Uterus (tissue), 4 donors: ENCODE data around the gene AUTS2. TPM values are rescaled to one million over a fixed set of nuclear protein-coding genes. Genes with fewer than 3 reads are reported as not detected.

Experiments
- DNase-seq, 2 donors: peaks; one replicate each; pipeline ENCODE4 v3.0.0-alpha.2; 2019 to 2020
- H3K27ac ChIP-seq, 2 donors: fragments of 200-600 bp; sonication (generic); 1 replicate in 1 of 2; 2 replicates in 1 of 2; pipeline ENCODE4 v1.5.1; 2016 to 2018
- H3K27me3 ChIP-seq, 2 donors: fragments of 200-600 bp; sonication (generic); one replicate each; pipeline ENCODE4 v1.5.1; 2018 to 2019; ENCODE audit warnings: control low read depth in 1 of 2
- H3K36me3 ChIP-seq, 2 donors: fragments of 200-600 bp; sonication (generic); one replicate each; pipeline ENCODE4 v1.5.1; 2019; ENCODE audit warnings: control low read depth in 1 of 2
- H3K4me1 ChIP-seq, 2 donors: fragments of 200-600 bp; sonication (generic); one replicate each; pipeline ENCODE4 v1.5.1; 2018 to 2019; ENCODE audit warnings: control low read depth in 1 of 2
- H3K4me3 ChIP-seq, 2 donors: fragments of 200-600 bp; sonication (generic); 1 replicate in 1 of 2; 2 replicates in 1 of 2; pipeline ENCODE4 v1.5.1; 2018 to 2019; ENCODE audit warnings: mild to moderate bottlenecking in 1 of 2
- H3K9me3 ChIP-seq, 2 donors: fragments of 200-600 bp; sonication (generic); one replicate each; pipeline ENCODE4 v1.5.1; 2019; ENCODE audit warnings: control low read depth in 1 of 2
- POLR2A ChIP-seq, 2 donors: fragments of 450-650 bp; IDR thresholded peaks; one replicate each; pipeline ENCODE4 v1.6.1; 2016; ENCODE audit warnings: antibody characterized with exemption in 2 of 2, mild to moderate bottlenecking in 1 of 2, moderate library complexity in 1 of 2
- intact Hi-C: fragments of 100-400 bp; cut with DNase I; formaldehyde crosslinking; loops from one replicate; pipeline ENCODE4 v1.15.1; 2023; ENCODE audit warnings: low total_unique reads
- total RNA-seq, 4 donors: library from RNA; depleted of rRNA in 3 of 4; stranded (reverse); fragments of >200 nt in 3 of 4; gene quantifications; one replicate each; pipeline versions ENCODE4 v1.1.0 to v1.2.4, GENCODE V29; 2014 to 2023
- TF ChIP-seq, protein P1 (sequence below), 4 experiments: fragments of 200-600 bp in 2 of 4; fragments of 450-650 bp in 2 of 4; sonication (generic) in 2 of 4; IDR thresholded peaks; one replicate each; pipeline ENCODE4 v1.5.1; 2016 to 2019; ENCODE audit warnings: antibody characterized with exemption in 4 of 4, mild to moderate bottlenecking in 2 of 4, moderate library complexity in 1 of 4
- donor health status: DM: yes; HTN: yes; CAD: no.

Gene AUTS2
- total RNA-seq, 4 donors from 2014 or later, result 10.5 to 58.2 (median 30.0) TPM

DNA sequence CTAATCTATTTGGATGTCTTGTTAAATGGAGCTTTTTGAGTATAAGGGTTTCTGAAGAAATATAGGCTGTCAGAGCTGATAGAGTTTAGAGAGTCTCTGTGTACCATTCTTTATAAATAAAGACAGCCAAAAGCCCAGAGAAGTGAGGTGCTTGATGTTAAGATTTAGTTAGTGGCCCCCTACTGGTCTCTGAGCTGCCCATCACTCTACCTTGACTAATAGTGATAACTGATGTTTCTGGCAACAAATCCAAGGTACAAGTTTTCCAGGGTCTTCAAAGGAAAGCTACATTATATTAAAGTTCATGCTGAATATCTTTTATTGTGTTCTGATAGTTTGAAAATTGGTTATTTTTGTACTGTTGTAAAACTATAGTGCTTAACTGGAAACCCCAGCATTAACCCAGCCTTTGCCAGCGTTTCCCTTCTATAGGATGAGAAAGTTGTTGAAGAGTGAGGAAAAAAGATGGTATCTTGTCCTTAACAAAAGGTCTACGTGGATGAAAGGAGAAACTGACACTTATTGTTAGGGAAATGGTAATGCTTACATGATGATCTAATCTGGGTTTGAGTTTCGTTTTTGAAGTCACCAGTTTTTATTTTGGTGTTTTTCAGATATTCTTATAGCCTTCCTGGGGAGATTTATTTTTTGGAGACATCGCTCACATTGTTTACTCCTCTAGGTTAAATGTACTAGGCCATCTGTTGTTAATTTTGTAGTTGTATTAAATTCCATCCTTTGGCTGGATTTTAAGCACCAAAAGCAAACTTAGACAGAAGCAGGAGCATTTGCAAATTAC lies 79.0 kb downstream of the AUTS2 start:
- no peaks in the 10 kb centered on the region for H3K27me3 ChIP-seq
- TF ChIP-seq POLR2A (IDR thresholded peaks at IDR 0.05), result no peak
- TF ChIP-seq, protein P1, sequence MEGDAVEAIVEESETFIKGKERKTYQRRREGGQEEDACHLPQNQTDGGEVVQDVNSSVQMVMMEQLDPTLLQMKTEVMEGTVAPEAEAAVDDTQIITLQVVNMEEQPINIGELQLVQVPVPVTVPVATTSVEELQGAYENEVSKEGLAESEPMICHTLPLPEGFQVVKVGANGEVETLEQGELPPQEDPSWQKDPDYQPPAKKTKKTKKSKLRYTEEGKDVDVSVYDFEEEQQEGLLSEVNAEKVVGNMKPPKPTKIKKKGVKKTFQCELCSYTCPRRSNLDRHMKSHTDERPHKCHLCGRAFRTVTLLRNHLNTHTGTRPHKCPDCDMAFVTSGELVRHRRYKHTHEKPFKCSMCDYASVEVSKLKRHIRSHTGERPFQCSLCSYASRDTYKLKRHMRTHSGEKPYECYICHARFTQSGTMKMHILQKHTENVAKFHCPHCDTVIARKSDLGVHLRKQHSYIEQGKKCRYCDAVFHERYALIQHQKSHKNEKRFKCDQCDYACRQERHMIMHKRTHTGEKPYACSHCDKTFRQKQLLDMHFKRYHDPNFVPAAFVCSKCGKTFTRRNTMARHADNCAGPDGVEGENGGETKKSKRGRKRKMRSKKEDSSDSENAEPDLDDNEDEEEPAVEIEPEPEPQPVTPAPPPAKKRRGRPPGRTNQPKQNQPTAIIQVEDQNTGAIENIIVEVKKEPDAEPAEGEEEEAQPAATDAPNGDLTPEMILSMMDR (IDR thresholded peaks at IDR 0.05), result peak in 2 of 4 experiments; percentile 13 to 27
- H3K4me3 ChIP-seq, result no peak overlapping the region
- no peaks in the 10 kb centered on the region for H3K36me3 ChIP-seq
- peak overlapping the region; percentile 61 to 68 for H3K27ac ChIP-seq
- no peak for DNase-seq
- intact Hi-C loops, result no loop called here
- no peaks in the 10 kb centered on the region for H3K9me3 ChIP-seq
- H3K4me1 ChIP-seq, result no peaks in the 10 kb centered on the region

DNA sequence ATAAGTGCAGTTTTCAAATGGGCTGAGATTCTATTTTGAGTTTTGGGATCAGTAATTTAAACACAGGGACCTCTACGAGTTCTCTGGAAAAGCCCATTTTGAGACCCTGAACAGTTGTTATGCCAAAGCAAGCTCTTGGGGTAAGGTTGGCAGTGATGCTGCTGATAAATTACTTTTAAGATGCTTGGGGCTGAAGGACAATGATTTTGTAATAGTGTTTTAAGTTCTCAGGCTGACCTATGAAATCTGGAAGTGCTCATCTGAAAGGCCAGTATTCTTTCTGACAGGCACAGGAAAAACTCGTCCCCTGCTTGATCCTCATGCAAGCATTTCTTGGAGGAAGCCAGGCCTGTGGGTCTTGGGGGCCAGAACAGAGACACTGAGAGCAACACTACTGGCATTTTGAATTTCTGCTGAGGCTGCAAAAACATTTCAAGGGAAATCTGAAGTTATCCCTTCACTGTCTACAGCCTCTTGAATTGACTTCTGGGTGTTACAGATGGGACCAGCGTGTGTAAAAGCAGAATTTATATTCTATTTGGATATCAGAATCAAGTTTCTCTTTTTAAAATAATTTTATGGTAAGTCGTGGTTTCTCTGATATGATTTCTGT lies 79.7 kb downstream of the AUTS2 start:
- no peaks in the 10 kb centered on the region for H3K4me1 ChIP-seq
- H3K4me3 ChIP-seq, result no peak overlapping the region
- no peaks in the 10 kb centered on the region for H3K9me3 ChIP-seq
- TF ChIP-seq POLR2A (IDR thresholded peaks at IDR 0.05), result no peak
- TF ChIP-seq, protein P1 (IDR thresholded peaks at IDR 0.05), result no peak
- peak overlapping the region; percentile 61 to 68 for H3K27ac ChIP-seq
- no peaks in the 10 kb centered on the region for H3K36me3 ChIP-seq
- no peak for DNase-seq
- intact Hi-C loops, result no loop called here
- H3K27me3 ChIP-seq, result no peaks in the 10 kb centered on the region

DNA sequence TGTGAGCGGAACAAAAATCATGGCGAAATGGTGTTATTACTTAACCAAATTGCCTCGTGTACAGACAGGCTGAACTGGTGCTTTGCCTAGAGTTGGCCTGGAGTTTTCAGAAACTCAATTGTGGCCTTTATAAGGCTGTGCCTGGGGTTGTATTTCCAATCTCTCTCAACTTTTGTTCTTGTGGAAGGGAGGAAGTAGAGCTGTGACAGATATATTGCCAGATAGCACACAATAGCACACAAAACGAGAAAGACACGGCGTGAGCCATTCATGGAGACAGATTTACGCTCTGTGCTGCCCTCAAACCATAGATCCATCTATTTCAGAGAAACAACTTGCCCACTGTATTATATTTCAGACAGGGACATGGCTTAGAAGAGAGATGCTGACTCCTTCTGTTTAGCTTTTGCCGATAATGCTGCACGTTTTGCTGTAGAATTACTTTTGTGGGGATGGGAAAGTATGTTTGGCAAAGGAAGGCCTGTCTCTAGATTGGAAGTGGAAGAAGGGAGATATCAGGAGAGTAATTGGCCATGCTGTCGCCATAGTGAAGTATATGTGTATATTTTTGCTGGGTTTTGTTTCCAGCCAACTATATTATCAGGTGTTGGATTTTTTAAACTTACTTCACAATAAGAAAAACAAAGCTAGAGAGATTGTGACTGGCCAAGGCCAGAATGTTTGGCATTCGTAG lies 80.4 kb downstream of the AUTS2 start:
- H3K36me3 ChIP-seq, result no peaks in the 10 kb centered on the region
- no peaks in the 10 kb centered on the region for H3K27me3 ChIP-seq
- H3K4me1 ChIP-seq, result no peaks in the 10 kb centered on the region
- intact Hi-C loops, result no loop called here
- no peaks in the 10 kb centered on the region for H3K9me3 ChIP-seq
- peak overlapping the region; percentile 61 to 68 for H3K27ac ChIP-seq
- TF ChIP-seq, protein P1 (IDR thresholded peaks at IDR 0.05), result no peak
- no peak for TF ChIP-seq POLR2A (IDR thresholded peaks at IDR 0.05)
- no peak for DNase-seq
- H3K4me3 ChIP-seq, result no peak overlapping the region

DNA sequence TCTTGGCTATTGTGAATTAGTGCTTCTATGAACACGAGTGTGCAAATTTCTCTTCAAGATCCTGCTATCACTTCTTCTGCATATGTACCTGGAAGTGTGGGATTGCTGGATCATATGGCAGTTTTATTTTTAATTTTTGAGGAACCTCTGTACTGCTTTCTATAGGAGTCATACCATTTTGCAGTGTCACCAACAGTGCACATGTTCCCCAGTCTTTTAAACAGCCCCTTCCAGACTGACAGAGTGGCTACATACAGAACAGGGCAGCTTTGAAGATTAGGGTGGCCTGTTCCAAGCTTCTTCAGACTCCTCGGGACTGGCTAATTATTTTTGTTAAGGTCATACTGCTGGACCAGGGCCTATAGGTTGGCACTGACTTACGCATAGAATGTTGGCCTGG lies 82.9 kb downstream of the AUTS2 start:
- no peaks in the 10 kb centered on the region for H3K27me3 ChIP-seq
- H3K9me3 ChIP-seq, result no peaks in the 10 kb centered on the region
- no peaks in the 10 kb centered on the region for H3K4me1 ChIP-seq
- H3K4me3 ChIP-seq, result no peak overlapping the region
- no peaks in the 10 kb centered on the region for H3K36me3 ChIP-seq
- no peak overlapping the region for H3K27ac ChIP-seq
- TF ChIP-seq POLR2A (IDR thresholded peaks at IDR 0.05), result no peak
- DNase-seq, result no peak
- intact Hi-C loops, result no loop called here

DNA sequence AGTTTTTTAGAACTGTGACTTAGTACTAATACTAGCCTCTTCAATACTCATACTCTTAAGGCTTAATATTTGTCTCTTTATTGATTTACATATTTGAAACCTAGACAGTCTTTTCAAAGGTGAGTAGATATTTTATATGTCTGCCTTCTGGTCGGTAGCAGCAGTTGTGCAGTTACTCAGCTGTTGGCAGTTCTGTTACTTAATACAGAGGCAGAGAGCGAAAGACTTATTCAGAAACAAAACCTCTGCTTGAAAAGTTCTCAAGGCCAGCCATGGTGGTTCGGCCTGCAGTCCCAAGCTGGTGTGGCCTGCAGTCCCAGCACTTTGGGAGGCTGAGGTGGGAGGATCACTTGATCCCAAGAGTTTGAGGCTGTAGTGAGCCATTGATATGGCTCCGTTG lies 84.2 kb downstream of the AUTS2 start:
- intact Hi-C loops, result no loop called here
- no peaks in the 10 kb centered on the region for H3K4me1 ChIP-seq
- H3K9me3 ChIP-seq, result no peaks in the 10 kb centered on the region
- H3K36me3 ChIP-seq, result no peaks in the 10 kb centered on the region
- H3K27me3 ChIP-seq, result no peaks in the 10 kb centered on the region
- no peak overlapping the region for H3K27ac ChIP-seq
- H3K4me3 ChIP-seq, result no peak overlapping the region
- DNase-seq, result no peak
- TF ChIP-seq, protein P1 (IDR thresholded peaks at IDR 0.05), result no peak
- TF ChIP-seq POLR2A (IDR thresholded peaks at IDR 0.05), result no peak
